ENCODE results near the gene PHC2. TPM values are rescaled to one million over a fixed set of nuclear protein-coding genes. Genes with fewer than 3 reads are reported as not detected.
A peak's percentile ranks its signal among the peaks of the same experiment; 100 is the strongest.

Gene PHC2
- total RNA-seq, 1 donor from 2014 or later: 287 TPM

- Mint-ChIP-seq H3K36me3 (ENCODE audit: unreplicated experiment) (peaks cover 4% of the 10 kb centered on the region), H3K4me1 (ENCODE audit: low read depth, unreplicated experiment) (peaks cover 47% of the 10 kb centered on the region), H3K4me3 (ENCODE audit: unreplicated experiment) (no peak overlapping the region), H3K27me3 (ENCODE audit: unreplicated experiment) (peaks cover 8% of the 10 kb centered on the region), H3K9me3 (ENCODE audit: unreplicated experiment) (peaks cover 14% of the 10 kb centered on the region), H3K27ac (ENCODE audit: unreplicated experiment) (no peak overlapping the region)
- no peak for TF ChIP-seq CTCF (IDR thresholded peaks at IDR 0.05; ENCODE audit: partially characterized antibody, unreplicated experiment)
- no peak for DNase-seq
These were observed 100.0 kb downstream of the PHC2 start for GRCh38 chr1:33330906-33331305.

DNA sequence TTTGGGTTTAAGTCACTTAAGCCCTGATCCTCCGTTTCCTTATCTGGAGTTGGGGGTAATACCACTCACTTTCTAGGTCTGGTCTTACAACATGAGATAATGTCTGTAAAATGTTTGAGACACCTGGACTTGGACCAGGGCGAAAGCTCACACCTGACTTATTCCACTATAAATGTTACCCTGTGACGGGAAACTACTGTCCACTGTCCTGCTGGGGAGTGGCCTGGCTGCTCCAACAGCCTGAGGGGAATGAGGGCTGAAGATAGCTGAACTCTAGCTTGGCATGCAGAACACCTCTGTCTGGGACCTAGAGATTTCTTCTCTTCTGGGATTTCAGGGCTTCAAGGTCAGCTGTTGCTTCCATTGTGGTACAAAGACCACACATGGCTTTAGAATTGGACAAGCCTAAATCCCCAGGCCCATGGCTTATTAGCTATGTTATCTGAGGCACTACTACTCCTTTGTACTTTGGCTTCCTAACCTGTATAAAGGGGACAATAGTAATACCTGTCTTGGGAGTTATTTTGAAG is 100.5 kb downstream of the PHC2 start:
- peaks cover 14% of the 10 kb centered on the region for H3K9me3 Mint-ChIP-seq (ENCODE audit: unreplicated experiment)
- TF ChIP-seq CTCF (IDR thresholded peaks at IDR 0.05; ENCODE audit: partially characterized antibody, unreplicated experiment): no peak

DNA sequence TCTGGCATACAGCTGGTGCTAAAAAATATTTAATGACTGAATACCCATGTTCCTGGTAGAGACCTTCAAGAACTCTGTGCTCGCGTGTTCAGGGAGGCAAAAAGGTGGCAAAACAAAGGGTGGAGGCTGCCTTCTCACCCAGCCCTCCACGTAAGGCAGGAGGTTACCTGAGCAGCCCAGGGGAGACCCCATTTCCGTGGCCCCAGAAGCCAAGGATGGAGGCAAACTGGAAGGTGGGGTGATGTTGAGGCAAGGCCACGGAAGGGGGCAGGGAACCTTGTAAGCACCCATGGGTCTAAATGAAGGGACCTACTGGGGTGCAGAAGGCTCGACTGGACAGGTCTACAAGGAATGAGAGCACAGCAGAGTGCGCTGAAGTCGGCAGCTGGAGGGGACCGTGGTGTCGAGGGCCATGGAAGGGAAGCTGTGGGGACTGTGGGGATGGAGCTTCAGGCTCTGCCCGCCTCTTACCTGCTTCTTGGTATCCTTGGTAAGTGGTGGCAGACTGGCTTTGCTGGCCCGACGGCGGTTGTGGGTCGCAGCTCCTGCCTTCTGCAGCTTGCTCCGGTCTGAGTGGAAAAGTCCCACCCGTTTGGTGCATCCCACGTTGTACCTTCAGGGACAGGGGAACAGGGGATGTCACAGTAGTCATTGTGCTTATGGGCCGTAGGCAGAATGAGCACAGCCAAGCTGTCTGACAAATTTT is 101.1 kb downstream of the PHC2 start:
- no peak for DNase-seq
- peak overlapping the region; percentile 76 for H3K27ac Mint-ChIP-seq (ENCODE audit: unreplicated experiment)
- peaks cover 4% of the 10 kb centered on the region for H3K36me3 Mint-ChIP-seq (ENCODE audit: unreplicated experiment)
- peaks cover 11% of the 10 kb centered on the region for H3K27me3 Mint-ChIP-seq (ENCODE audit: unreplicated experiment)
- peaks cover 11% of the 10 kb centered on the region for H3K9me3 Mint-ChIP-seq (ENCODE audit: unreplicated experiment)
- TF ChIP-seq CTCF (IDR thresholded peaks at IDR 0.05; ENCODE audit: partially characterized antibody, unreplicated experiment): no peak
- no peak overlapping the region for H3K4me3 Mint-ChIP-seq (ENCODE audit: unreplicated experiment)
- H3K4me1 Mint-ChIP-seq (ENCODE audit: low read depth, unreplicated experiment): peaks cover 45% of the 10 kb centered on the region

More for the DNA sequence above, 100.5 kb downstream of the PHC2 start:
- peaks cover 11% of the 10 kb centered on the region for H3K27me3 Mint-ChIP-seq (ENCODE audit: unreplicated experiment)
- no peak overlapping the region for H3K27ac Mint-ChIP-seq (ENCODE audit: unreplicated experiment)
- H3K4me1 Mint-ChIP-seq (ENCODE audit: low read depth, unreplicated experiment): peaks cover 49% of the 10 kb centered on the region
- DNase-seq: no peak
- peaks cover 4% of the 10 kb centered on the region for H3K36me3 Mint-ChIP-seq (ENCODE audit: unreplicated experiment)
- no peak overlapping the region for H3K4me3 Mint-ChIP-seq (ENCODE audit: unreplicated experiment)

DNA sequence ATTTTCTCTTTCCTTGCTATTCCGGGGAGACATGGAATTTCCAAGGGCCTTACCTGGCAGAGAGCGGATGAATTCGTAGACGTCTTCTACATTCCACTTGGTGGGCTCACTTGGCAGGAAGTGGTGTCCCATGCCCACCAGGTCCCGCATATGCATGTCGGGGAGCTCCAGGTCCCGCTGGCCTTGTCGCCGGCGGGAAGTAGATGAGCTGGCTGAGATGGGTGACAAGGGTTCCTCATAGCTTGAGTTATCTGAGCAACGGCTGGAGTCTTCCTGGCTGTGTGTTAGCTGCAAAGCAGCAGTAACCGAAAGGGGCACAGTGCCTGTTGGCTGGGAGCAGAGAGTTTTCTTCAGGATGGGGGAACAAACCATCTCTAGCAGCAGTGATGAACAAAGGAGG is 102.1 kb downstream of the PHC2 start:
- DNase-seq: no peak
- peak overlapping the region; percentile 46 for H3K27ac Mint-ChIP-seq (ENCODE audit: unreplicated experiment)
- peaks cover 11% of the 10 kb centered on the region for H3K9me3 Mint-ChIP-seq (ENCODE audit: unreplicated experiment)
- no peak overlapping the region for H3K4me3 Mint-ChIP-seq (ENCODE audit: unreplicated experiment)
- H3K27me3 Mint-ChIP-seq (ENCODE audit: unreplicated experiment): peaks cover 11% of the 10 kb centered on the region
- H3K4me1 Mint-ChIP-seq (ENCODE audit: low read depth, unreplicated experiment): peaks cover 38% of the 10 kb centered on the region
- H3K36me3 Mint-ChIP-seq (ENCODE audit: unreplicated experiment): peaks cover 4% of the 10 kb centered on the region
- no peak for TF ChIP-seq CTCF (IDR thresholded peaks at IDR 0.05; ENCODE audit: partially characterized antibody, unreplicated experiment)

DNA sequence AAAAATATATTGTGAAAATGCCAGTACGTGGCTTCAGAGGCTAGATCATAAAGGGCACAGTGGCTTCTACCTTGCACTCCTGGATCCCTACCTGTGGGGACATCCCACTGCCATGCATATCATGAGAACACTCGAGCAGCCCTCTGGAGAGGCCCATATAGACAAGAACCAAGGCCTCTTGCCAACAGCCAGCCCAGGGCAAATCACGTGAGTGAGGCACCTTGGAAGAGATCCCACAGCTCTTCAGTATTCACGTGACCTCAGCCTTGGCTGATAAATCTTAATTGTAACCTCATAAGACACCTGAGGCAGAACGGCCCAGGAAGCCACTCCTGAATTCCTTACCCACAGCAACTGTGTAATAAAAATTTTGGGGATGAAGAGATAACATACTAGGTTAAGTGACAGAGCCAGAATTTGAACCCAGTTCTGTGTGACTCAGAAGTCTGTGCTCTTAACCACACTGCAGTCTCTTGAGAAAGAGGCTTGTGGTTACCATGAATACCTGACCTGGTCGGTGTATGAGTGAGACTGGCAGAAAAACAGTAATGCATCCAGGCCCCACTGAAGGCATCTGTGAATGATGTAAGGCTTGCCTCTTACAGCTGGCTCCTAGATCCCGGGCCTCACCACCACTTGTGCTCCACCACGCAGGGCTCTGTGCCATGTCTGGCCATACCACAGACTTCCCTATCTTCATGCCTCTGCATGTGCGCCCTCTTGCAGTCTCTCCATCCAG is 103.1 kb downstream of the PHC2 start:
- Mint-ChIP-seq H3K4me3 (ENCODE audit: unreplicated experiment) (no peak overlapping the region), H3K4me1 (ENCODE audit: low read depth, unreplicated experiment) (peaks cover 29% of the 10 kb centered on the region), H3K36me3 (ENCODE audit: unreplicated experiment) (peaks cover 4% of the 10 kb centered on the region), H3K27ac (ENCODE audit: unreplicated experiment) (no peak overlapping the region), H3K9me3 (ENCODE audit: unreplicated experiment) (peaks cover 10% of the 10 kb centered on the region), H3K27me3 (ENCODE audit: unreplicated experiment) (peaks cover 9% of the 10 kb centered on the region)
- DNase-seq: no peak
- TF ChIP-seq CTCF (IDR thresholded peaks at IDR 0.05; ENCODE audit: partially characterized antibody, unreplicated experiment): no peak

Measured in glutamatergic neuron (in vitro differentiated cells).